Activated naive CD8-positive, alpha-beta T cell treated with anti-CD3 and anti-CD28 coated beads, Interleukin-2, amount 50 U/mL, for 24 hours (primary cell): ENCODE measurements around the gene SH3BP1.

Source experiments
- ATAC-seq: fragments of 150-1000 bp; cut with Tn5 transposase; one replicate; pipeline ENCODE4 v1.10.0; 2021
- DNase-seq: peaks from one replicate; pipeline ENCODE4 v3.0.0; 2021
- H3K27ac Mint-ChIP-seq: one replicate; pipeline ENCODE4 v1.8.0; 2021; ENCODE audit warnings: mild to moderate bottlenecking, mixed read lengths
- H3K27me3 Mint-ChIP-seq: one replicate; pipeline ENCODE4 v1.8.0; 2021; ENCODE audit warnings: mixed read lengths
- H3K36me3 Mint-ChIP-seq: one replicate; pipeline ENCODE4 v1.8.0; 2021; ENCODE audit warnings: low read depth, mixed read lengths
- H3K4me1 Mint-ChIP-seq: one replicate; pipeline ENCODE4 v1.8.0; 2021; ENCODE audit warnings: mixed read lengths
- H3K4me3 Mint-ChIP-seq: one replicate; pipeline ENCODE4 v1.8.0; 2021; ENCODE audit warnings: mild to moderate bottlenecking, moderate library complexity, mixed read lengths
- H3K9me3 Mint-ChIP-seq: one replicate; pipeline ENCODE4 v1.8.0; 2021; ENCODE audit warnings: mixed read lengths

The SH3BP1 gene

GRCh38 chr22:37624876-37625275, 14.6 kb upstream of the SH3BP1 start:
- H3K36me3 Mint-ChIP-seq, result peaks cover 14% of the 10 kb centered on the region
- H3K27ac Mint-ChIP-seq, result peak overlapping the region; percentile 71
- H3K4me1 Mint-ChIP-seq, result peaks cover 50% of the 10 kb centered on the region
- H3K9me3 Mint-ChIP-seq, result no peaks in the 10 kb centered on the region
- DNase-seq (no peak), ATAC-seq (no peak)
- H3K27me3 Mint-ChIP-seq, result no peaks in the 10 kb centered on the region
- no peak overlapping the region for H3K4me3 Mint-ChIP-seq

GRCh38 chr22:37625737-37626136, 13.7 kb upstream of the SH3BP1 start:
- H3K4me3 Mint-ChIP-seq, result no peak overlapping the region
- H3K27ac Mint-ChIP-seq, result peak overlapping the region; percentile 71
- H3K27me3 Mint-ChIP-seq, result no peaks in the 10 kb centered on the region
- ATAC-seq, result no peak
- H3K36me3 Mint-ChIP-seq, result peaks cover 13% of the 10 kb centered on the region
- H3K4me1 Mint-ChIP-seq, result peaks cover 50% of the 10 kb centered on the region
- DNase-seq, result no peak
- no peaks in the 10 kb centered on the region for H3K9me3 Mint-ChIP-seq

GRCh38 chr22:37626144-37626543, 13.3 kb upstream of the SH3BP1 start:
- peaks cover 13% of the 10 kb centered on the region for H3K36me3 Mint-ChIP-seq
- no peaks in the 10 kb centered on the region for H3K9me3 Mint-ChIP-seq
- ATAC-seq (no peak), DNase-seq (no peak)
- H3K27ac Mint-ChIP-seq, result peak overlapping the region; percentile 71
- H3K4me1 Mint-ChIP-seq, result peaks cover 50% of the 10 kb centered on the region
- no peaks in the 10 kb centered on the region for H3K27me3 Mint-ChIP-seq
- H3K4me3 Mint-ChIP-seq, result no peak overlapping the region

GRCh38 chr22:37626556-37627075, 12.9 kb upstream of the SH3BP1 start:
- DNase-seq (no peak), ATAC-seq (no peak)
- Mint-ChIP-seq H3K27ac (peak overlapping the region; percentile 83), H3K36me3 (peaks cover 13% of the 10 kb centered on the region), H3K4me1 (peaks cover 53% of the 10 kb centered on the region), H3K4me3 (peak overlapping the region; percentile 28), H3K27me3 (no peaks in the 10 kb centered on the region), H3K9me3 (no peaks in the 10 kb centered on the region)

- Mint-ChIP-seq H3K4me3 (peak overlapping the region; percentile 28), H3K27me3 (no peaks in the 10 kb centered on the region), H3K36me3 (peaks cover 13% of the 10 kb centered on the region), H3K4me1 (peaks cover 58% of the 10 kb centered on the region), H3K9me3 (no peaks in the 10 kb centered on the region), H3K27ac (peak overlapping the region; percentile 83)
- ATAC-seq (no peak), DNase-seq (no peak)
These were observed 12.3 kb upstream of the SH3BP1 start for GRCh38 chr22:37627121-37627520.

GRCh38 chr22:37627545-37627944, 11.9 kb upstream of the SH3BP1 start:
- Mint-ChIP-seq H3K4me1 (peaks cover 62% of the 10 kb centered on the region), H3K27me3 (no peaks in the 10 kb centered on the region), H3K27ac (peak overlapping the region; percentile 83), H3K36me3 (peaks cover 13% of the 10 kb centered on the region), H3K9me3 (no peaks in the 10 kb centered on the region), H3K4me3 (peak overlapping the region; percentile 28)
- DNase-seq (peak; percentile 50), ATAC-seq (peak; percentile 44)

GRCh38 chr22:37628830-37629229, 10.6 kb upstream of the SH3BP1 start:
- H3K9me3 Mint-ChIP-seq, result no peaks in the 10 kb centered on the region
- peaks cover 8% of the 10 kb centered on the region for H3K36me3 Mint-ChIP-seq
- H3K27ac Mint-ChIP-seq, result peak overlapping the region; percentile 52
- ATAC-seq (no peak), DNase-seq (no peak)
- no peaks in the 10 kb centered on the region for H3K27me3 Mint-ChIP-seq
- no peak overlapping the region for H3K4me3 Mint-ChIP-seq
- H3K4me1 Mint-ChIP-seq, result peaks cover 67% of the 10 kb centered on the region

- ATAC-seq, result no peak
- peaks cover 70% of the 10 kb centered on the region for H3K4me1 Mint-ChIP-seq
- no peak for DNase-seq
- peaks cover 4% of the 10 kb centered on the region for H3K36me3 Mint-ChIP-seq
- no peak overlapping the region for H3K4me3 Mint-ChIP-seq
- H3K9me3 Mint-ChIP-seq, result no peaks in the 10 kb centered on the region
- no peak overlapping the region for H3K27ac Mint-ChIP-seq
- H3K27me3 Mint-ChIP-seq, result no peaks in the 10 kb centered on the region
These were observed 9.5 kb upstream of the SH3BP1 start for GRCh38 chr22:37629928-37630327.

GRCh38 chr22:37630839-37631435, 8.5 kb upstream of the SH3BP1 start:
- Mint-ChIP-seq H3K27me3 (no peaks in the 10 kb centered on the region), H3K4me1 (peaks cover 70% of the 10 kb centered on the region), H3K36me3 (peaks cover 4% of the 10 kb centered on the region), H3K4me3 (no peak overlapping the region), H3K9me3 (no peaks in the 10 kb centered on the region), H3K27ac (peak overlapping the region; percentile 69)
- DNase-seq, result no peak
- ATAC-seq, result no peak

GRCh38 chr22:37631448-37632173, 7.9 kb upstream of the SH3BP1 start:
- no peaks in the 10 kb centered on the region for H3K27me3 Mint-ChIP-seq
- peaks cover 4% of the 10 kb centered on the region for H3K36me3 Mint-ChIP-seq
- peaks cover 70% of the 10 kb centered on the region for H3K4me1 Mint-ChIP-seq
- ATAC-seq (no peak), DNase-seq (no peak)
- no peaks in the 10 kb centered on the region for H3K9me3 Mint-ChIP-seq
- peak overlapping the region; percentile 69 for H3K27ac Mint-ChIP-seq
- H3K4me3 Mint-ChIP-seq, result peak overlapping the region; percentile 43

GRCh38 chr22:37632174-37633088, 7.0 kb upstream of the SH3BP1 start:
- Mint-ChIP-seq H3K9me3 (no peaks in the 10 kb centered on the region), H3K4me3 (peak overlapping the region; percentile 65), H3K27me3 (no peaks in the 10 kb centered on the region), H3K4me1 (peaks cover 70% of the 10 kb centered on the region), H3K36me3 (peaks cover 4% of the 10 kb centered on the region), H3K27ac (peak overlapping the region; percentile 85)
- DNase-seq (peak; percentile 57), ATAC-seq (peak; percentile 4)

GRCh38 chr22:37633089-37633624, 6.3 kb upstream of the SH3BP1 start:
- DNase-seq (peak; percentile 73), ATAC-seq (peak; percentile 57)
- peak overlapping the region; percentile 85 for H3K27ac Mint-ChIP-seq
- H3K36me3 Mint-ChIP-seq, result peaks cover 2% of the 10 kb centered on the region
- peak overlapping the region; percentile 65 for H3K4me3 Mint-ChIP-seq
- no peaks in the 10 kb centered on the region for H3K9me3 Mint-ChIP-seq
- peaks cover 70% of the 10 kb centered on the region for H3K4me1 Mint-ChIP-seq
- no peaks in the 10 kb centered on the region for H3K27me3 Mint-ChIP-seq

- ATAC-seq (peak; percentile 82), DNase-seq (peak; percentile 83)
- H3K27ac Mint-ChIP-seq, result peak overlapping the region; percentile 86
- no peaks in the 10 kb centered on the region for H3K9me3 Mint-ChIP-seq
- H3K4me3 Mint-ChIP-seq, result peak overlapping the region; percentile 73
- peaks cover 72% of the 10 kb centered on the region for H3K4me1 Mint-ChIP-seq
- peaks cover 2% of the 10 kb centered on the region for H3K36me3 Mint-ChIP-seq
- no peaks in the 10 kb centered on the region for H3K27me3 Mint-ChIP-seq
These were observed 5.6 kb upstream of the SH3BP1 start for GRCh38 chr22:37633625-37634416.
